Activated CD4-positive, alpha-beta T cell treated with anti-CD3 and anti-CD28 coated beads for 36 hours (primary cell): Measurements from ENCODE around the gene TTC9B. TPM values are rescaled to one million over a fixed set of nuclear protein-coding genes. Genes with fewer than 3 reads are reported as not detected.

ENCODE experiments used
- ATAC-seq: fragments of 200-7000 bp; cut with Tn5 transposase; one replicate; pipeline ENCODE4 v1.10.0; 2021; ENCODE audit warnings: mild to moderate bottlenecking, moderate library complexity
- CTCF ChIA-PET: fragments of 350-600 bp; sonication (Branson Sonifier 250); formaldehyde crosslinking; loops from one replicate; lab custom pipeline; 2021; ENCODE audit warnings: antibody characterized with exemption; lab: Charles Lee
- POLR2A ChIA-PET: fragments of 350-600 bp; sonication (Branson Sonifier 250); formaldehyde crosslinking; loops from one replicate; lab custom pipeline; 2021; ENCODE audit warnings: antibody characterized with exemption, inconsistent platforms; lab: Charles Lee
- DNase-seq: peaks from one replicate; pipeline ENCODE4 v3.0.0-alpha.2; 2020
- H3K27ac Mint-ChIP-seq: one replicate; pipeline ENCODE4 v1.8.0; 2021; ENCODE audit warnings: mixed read lengths
- H3K27me3 Mint-ChIP-seq: one replicate; pipeline ENCODE4 v1.8.0; 2021; ENCODE audit warnings: mixed read lengths
- H3K36me3 Mint-ChIP-seq: one replicate; pipeline ENCODE4 v1.8.0; 2021; ENCODE audit warnings: low read depth, mixed read lengths
- H3K4me1 Mint-ChIP-seq: one replicate; pipeline ENCODE4 v1.8.0; 2021; ENCODE audit warnings: mixed read lengths
- H3K4me3 Mint-ChIP-seq: one replicate; pipeline ENCODE4 v1.8.0; 2021; ENCODE audit warnings: mild to moderate bottlenecking, moderate library complexity, mixed read lengths
- H3K9me3 Mint-ChIP-seq: one replicate; pipeline ENCODE4 v1.8.0; 2021; ENCODE audit warnings: low read depth, mixed read lengths
- intact Hi-C, 2 experiments: fragments of 100-400 bp; cut with DNase I in 1 of 2; cut with micrococcal nuclease in 1 of 2; formaldehyde crosslinking; loops; one replicate each; pipeline versions ENCODE4 v1.14.2 to v1.15.1; 2022 to 2024; cut with DNase I, micrococcal nuclease
- total RNA-seq, 2 experiments: library from RNA; stranded (reverse); gene quantifications; one replicate each; pipeline ENCODE4 v1.2.3, GENCODE V29; 2021

TTC9B gene
- total RNA-seq, 2 experiments from 2014 or later: not detected

- Mint-ChIP-seq H3K27ac (peak overlapping the region; percentile 58), H3K9me3 (no peaks in the 10 kb centered on the region), H3K27me3 (no peaks in the 10 kb centered on the region), H3K4me3 (no peak overlapping the region), H3K36me3 (peaks cover 38% of the 10 kb centered on the region), H3K4me1 (peaks cover 15% of the 10 kb centered on the region)
- DNase-seq (no peak), ATAC-seq (no peak)
- intact Hi-C loops: no loop called here
- ChIA-PET POLR2A (no interaction called here), CTCF (no interaction called here)
These were observed 38.9 kb upstream of the TTC9B start for GRCh38 chr19:40257096-40257517.

- no peak overlapping the region for H3K4me3 Mint-ChIP-seq
- CTCF ChIA-PET: no interaction called here
- peaks cover 37% of the 10 kb centered on the region for H3K36me3 Mint-ChIP-seq
- DNase-seq (no peak), ATAC-seq (no peak)
- no peak overlapping the region for H3K27ac Mint-ChIP-seq
- POLR2A ChIA-PET: no interaction called here
- H3K9me3 Mint-ChIP-seq: no peaks in the 10 kb centered on the region
- H3K27me3 Mint-ChIP-seq: no peaks in the 10 kb centered on the region
- H3K4me1 Mint-ChIP-seq: peaks cover 15% of the 10 kb centered on the region
- intact Hi-C loops: no loop called here
These were observed 38.3 kb upstream of the TTC9B start for GRCh38 chr19:40256512-40256911.

- ATAC-seq (no peak), DNase-seq (no peak)
- Mint-ChIP-seq H3K36me3 (peaks cover 36% of the 10 kb centered on the region), H3K27me3 (no peaks in the 10 kb centered on the region), H3K4me1 (peaks cover 15% of the 10 kb centered on the region), H3K9me3 (no peaks in the 10 kb centered on the region), H3K4me3 (no peak overlapping the region), H3K27ac (no peak overlapping the region)
- intact Hi-C loops: no loop called here
- ChIA-PET CTCF (no interaction called here), POLR2A (no interaction called here)
These were observed 37.5 kb upstream of the TTC9B start for GRCh38 chr19:40255619-40256166.

GRCh38 chr19:40254714-40255418, 36.7 kb upstream of the TTC9B start:
- H3K36me3 Mint-ChIP-seq: peaks cover 37% of the 10 kb centered on the region
- ATAC-seq (no peak), DNase-seq (no peak)
- intact Hi-C loops: no loop called here
- H3K27me3 Mint-ChIP-seq: no peaks in the 10 kb centered on the region
- ChIA-PET CTCF (no interaction called here), POLR2A (no interaction called here)
- H3K4me1 Mint-ChIP-seq: peaks cover 16% of the 10 kb centered on the region
- no peak overlapping the region for H3K4me3 Mint-ChIP-seq
- no peak overlapping the region for H3K27ac Mint-ChIP-seq
- H3K9me3 Mint-ChIP-seq: no peaks in the 10 kb centered on the region

- ATAC-seq: no peak
- peaks cover 36% of the 10 kb centered on the region for H3K36me3 Mint-ChIP-seq
- intact Hi-C loops: no loop called here
- no peaks in the 10 kb centered on the region for H3K27me3 Mint-ChIP-seq
- H3K27ac Mint-ChIP-seq: peak overlapping the region; percentile 25
- ChIA-PET CTCF (no interaction called here), POLR2A (no interaction called here)
- H3K4me3 Mint-ChIP-seq: no peak overlapping the region
- no peaks in the 10 kb centered on the region for H3K9me3 Mint-ChIP-seq
- no peak for DNase-seq
- peaks cover 12% of the 10 kb centered on the region for H3K4me1 Mint-ChIP-seq
These were observed 35.5 kb upstream of the TTC9B start for GRCh38 chr19:40253611-40254092.

GRCh38 chr19:40252395-40252794, 34.2 kb upstream of the TTC9B start:
- H3K4me3 Mint-ChIP-seq: no peak overlapping the region
- no peaks in the 10 kb centered on the region for H3K9me3 Mint-ChIP-seq
- peaks cover 33% of the 10 kb centered on the region for H3K36me3 Mint-ChIP-seq
- ChIA-PET CTCF (no interaction called here), POLR2A (no interaction called here)
- intact Hi-C loops: no loop called here
- ATAC-seq: no peak
- H3K27me3 Mint-ChIP-seq: no peaks in the 10 kb centered on the region
- H3K4me1 Mint-ChIP-seq: peaks cover 8% of the 10 kb centered on the region
- no peak for DNase-seq
- H3K27ac Mint-ChIP-seq: no peak overlapping the region

- POLR2A ChIA-PET: no interaction called here
- Mint-ChIP-seq H3K4me3 (no peak overlapping the region), H3K27ac (no peak overlapping the region), H3K9me3 (no peaks in the 10 kb centered on the region), H3K36me3 (peaks cover 33% of the 10 kb centered on the region), H3K27me3 (no peaks in the 10 kb centered on the region), H3K4me1 (peaks cover 8% of the 10 kb centered on the region)
- ATAC-seq (no peak), DNase-seq (no peak)
- CTCF ChIA-PET: no interaction called here
- intact Hi-C loops: no loop called here
These were observed 33.8 kb upstream of the TTC9B start for GRCh38 chr19:40251991-40252390.

GRCh38 chr19:40251244-40251643, 33.1 kb upstream of the TTC9B start:
- ATAC-seq (no peak), DNase-seq (no peak)
- H3K27ac Mint-ChIP-seq: no peak overlapping the region
- no peak overlapping the region for H3K4me3 Mint-ChIP-seq
- ChIA-PET POLR2A (no interaction called here), CTCF (no interaction called here)
- no peaks in the 10 kb centered on the region for H3K9me3 Mint-ChIP-seq
- intact Hi-C loops: no loop called here
- H3K36me3 Mint-ChIP-seq: peaks cover 30% of the 10 kb centered on the region
- H3K4me1 Mint-ChIP-seq: peaks cover 5% of the 10 kb centered on the region
- H3K27me3 Mint-ChIP-seq: no peaks in the 10 kb centered on the region

- intact Hi-C loops: no loop called here
- POLR2A ChIA-PET: no interaction called here
- Mint-ChIP-seq H3K27ac (no peak overlapping the region), H3K4me3 (no peak overlapping the region), H3K9me3 (no peaks in the 10 kb centered on the region), H3K36me3 (peaks cover 22% of the 10 kb centered on the region), H3K4me1 (peaks cover 5% of the 10 kb centered on the region), H3K27me3 (no peaks in the 10 kb centered on the region)
- CTCF ChIA-PET: interaction anchor here (0.7 to 1.1 kb wide), 2 partner anchors 56 to 412 kb away, joined by 4 read pairs; no protein-coding TSS in a partner anchor
- ATAC-seq: no peak
- no peak for DNase-seq
These were observed 31.6 kb upstream of the TTC9B start for GRCh38 chr19:40249781-40250180.

- peaks cover 23% of the 10 kb centered on the region for H3K36me3 Mint-ChIP-seq
- no peak for ATAC-seq
- no peak overlapping the region for H3K4me3 Mint-ChIP-seq
- no peaks in the 10 kb centered on the region for H3K9me3 Mint-ChIP-seq
- intact Hi-C loops: no loop called here
- peaks cover 5% of the 10 kb centered on the region for H3K4me1 Mint-ChIP-seq
- POLR2A ChIA-PET: no interaction called here
- no peak overlapping the region for H3K27ac Mint-ChIP-seq
- no peaks in the 10 kb centered on the region for H3K27me3 Mint-ChIP-seq
- DNase-seq: no peak
- CTCF ChIA-PET: no interaction called here
These were observed 31.0 kb upstream of the TTC9B start for GRCh38 chr19:40249201-40249600.

GRCh38 chr19:40247735-40248262, 29.6 kb upstream of the TTC9B start:
- Mint-ChIP-seq H3K4me1 (peaks cover 3% of the 10 kb centered on the region), H3K27me3 (no peaks in the 10 kb centered on the region), H3K4me3 (no peak overlapping the region), H3K27ac (no peak overlapping the region), H3K36me3 (peaks cover 13% of the 10 kb centered on the region), H3K9me3 (no peaks in the 10 kb centered on the region)
- intact Hi-C loops: no loop called here
- ChIA-PET POLR2A (interaction anchor here (0.7 kb wide), 1 partner anchor 38 kb away, joined by 4 read pairs; no protein-coding TSS in a partner anchor), CTCF (no interaction called here)
- DNase-seq (no peak), ATAC-seq (no peak)

- Mint-ChIP-seq H3K4me3 (no peak overlapping the region), H3K27me3 (no peaks in the 10 kb centered on the region), H3K27ac (no peak overlapping the region), H3K4me1 (peaks cover 3% of the 10 kb centered on the region), H3K36me3 (peaks cover 10% of the 10 kb centered on the region), H3K9me3 (no peaks in the 10 kb centered on the region)
- ChIA-PET CTCF (no interaction called here), POLR2A (no interaction called here)
- DNase-seq: no peak
- intact Hi-C loops: no loop called here
- no peak for ATAC-seq
These were observed 29.0 kb upstream of the TTC9B start for GRCh38 chr19:40247178-40247577.
